RWPE1 (cell line): ENCODE results near the gene PHC2.

Experiments used
- CTCF ChIA-PET: fragments of 350-600 bp; sonication (Branson Sonifier 250); formaldehyde crosslinking; extraction: SDS; loops from one replicate; lab custom pipeline; 2021; lab: Yijun Ruan, JAX
- POLR2A ChIA-PET: fragments of 400-600 bp; formaldehyde crosslinking; extraction: SDS; loops from one replicate; lab custom pipeline; 2020; ENCODE audit warnings: antibody characterized with exemption; ENCODE audit not compliant: low non-redundant PET; lab: Yijun Ruan, JAX
- DNase-seq: peaks from one replicate; pipeline ENCODE4 v3.0.0; 2012; ENCODE audit warnings: low spot score
- H3K27ac ChIP-seq: fragments of 450-650 bp; 2 replicates; pipeline ENCODE4 v1.5.1; 2017
- CTCF ChIP-seq: fragments of 450-650 bp; conservative IDR thresholded peaks from 2 replicates; pipeline ENCODE4 v1.5.1; 2017; ENCODE audit warnings: low read depth, mild to moderate bottlenecking

Gene PHC2

GRCh38 chr1:33276573-33277298 lies 154.2 kb downstream of the PHC2 start:
- no peak for TF ChIP-seq CTCF
- DNase-seq, result no peak
- ChIA-PET CTCF (no interaction called here), POLR2A (no interaction called here)
- no peak overlapping the region for H3K27ac ChIP-seq

- no peak for TF ChIP-seq CTCF
- no peak overlapping the region for H3K27ac ChIP-seq
- no peak for DNase-seq
- POLR2A ChIA-PET, result no interaction called here
- CTCF ChIA-PET, result no interaction called here
Observed at GRCh38 chr1:33275706-33276572, 155.0 kb downstream of the PHC2 start.

- CTCF ChIA-PET, result no interaction called here
- no peak for TF ChIP-seq CTCF
- no peak overlapping the region for H3K27ac ChIP-seq
- DNase-seq, result no peak
- POLR2A ChIA-PET, result no interaction called here
Observed at GRCh38 chr1:33275195-33275594, 155.7 kb downstream of the PHC2 start.

GRCh38 chr1:33274446-33274845 lies 156.4 kb downstream of the PHC2 start:
- no peak for DNase-seq
- no peak for TF ChIP-seq CTCF
- ChIA-PET CTCF (no interaction called here), POLR2A (no interaction called here)
- no peak overlapping the region for H3K27ac ChIP-seq

GRCh38 chr1:33273961-33274371 lies 156.9 kb downstream of the PHC2 start:
- POLR2A ChIA-PET, result no interaction called here
- TF ChIP-seq CTCF, result no peak
- CTCF ChIA-PET, result no interaction called here

More at GRCh38 chr1:33273961-33274371, 156.9 kb downstream of the PHC2 start:
- no peak overlapping the region for H3K27ac ChIP-seq
- DNase-seq, result no peak
